A549 (cell line): Measurements from ENCODE around the gene ZFPM1. TPM values are rescaled to one million over a fixed set of nuclear protein-coding genes. Genes with fewer than 3 reads are reported as not detected.

Experiments used
- ATAC-seq, 2 experiments: fragments of 200-7000 bp in 1 of 2; fragments of >200 bp in 1 of 2; cut with Nextera tagmentation in 1 of 2; cut with Tn5 transposase in 1 of 2; 3 replicates each; pipeline versions ENCODE4 v1.8.0 to v1.9.1; 2018 to 2020; ENCODE audit warnings: mild to moderate bottlenecking in 1 of 2, moderate library complexity in 1 of 2
- CTCF ChIA-PET: fragments of 300-600 bp; sonication (Branson Sonifier 250); formaldehyde crosslinking; extraction: SDS; loops from one replicate; lab custom pipeline; 2021; ENCODE audit warnings: antibody characterized with exemption, inconsistent platforms; lab: Yijun Ruan, JAX
- POLR2A ChIA-PET: fragments of 350-600 bp; formaldehyde crosslinking; extraction: SDS; loops from one replicate; lab custom pipeline; 2021; ENCODE audit warnings: antibody characterized with exemption, inconsistent platforms; lab: Yijun Ruan, JAX
- DNase-seq, 2 experiments: peaks; one replicate each; pipeline versions ENCODE4 v3.0.0 to v3.0.0-alpha.2; 2011 to 2016; ENCODE audit warnings: low read depth in 1 of 2, low spot score in 1 of 2
- FAIRE-seq: peaks from 2 replicates; lab custom pipeline; 2011; peaks lifted over from hg19 to GRCh38; lab: Jason Lieb, UNC
- H3K27ac ChIP-seq, 2 experiments: fragments of >200 bp; sonication (Bioruptor Twin); formaldehyde crosslinking; 3 replicates each; pipeline ENCODE4 v1.5.1; 2016 to 2017
- H3K4me1 ChIP-seq: fragments of >200 bp; sonication (Bioruptor Twin); formaldehyde crosslinking; 3 replicates; pipeline ENCODE4 v1.6.1; 2016
- H3K4me2 ChIP-seq: fragments of >200 bp; sonication (Bioruptor Twin); formaldehyde crosslinking; 3 replicates; pipeline ENCODE4 v1.6.1; 2016
- H3K4me3 ChIP-seq: fragments of >200 bp; sonication (Bioruptor Twin); formaldehyde crosslinking; 3 replicates; pipeline ENCODE4 v1.5.1; 2016
- H3K9me3 ChIP-seq: fragments of >200 bp; sonication (Bioruptor Twin); formaldehyde crosslinking; 3 replicates; pipeline ENCODE4 v1.6.1; 2016
- BHLHE40 ChIP-seq: IDR thresholded peaks from 2 replicates; pipeline ENCODE4 v1.6.1; 2012; ENCODE audit warnings: low read depth, low read length, inconsistent platforms
- CEBPB ChIP-seq, 2 experiments: fragments of >200 bp in 1 of 2; sonication (Bioruptor Twin) in 1 of 2; formaldehyde crosslinking in 1 of 2; IDR thresholded peaks; 2 replicates each; pipeline ENCODE4 v1.6.1; 2012 to 2016
- CHD2 ChIP-seq: fragments of 150-350 bp; IDR thresholded peaks from 2 replicates; pipeline ENCODE4 v1.6.1; 2014; ENCODE audit warnings: low read length; ENCODE audit not compliant: partially characterized antibody
- CHD4 ChIP-seq: fragments of 200-600 bp; sonication (generic); IDR thresholded peaks from 2 replicates; pipeline ENCODE4 v1.6.1; 2016; ENCODE audit warnings: antibody characterized with exemption, mild to moderate bottlenecking, borderline replicate concordance
- ELK1 ChIP-seq: fragments of 150-350 bp; IDR thresholded peaks from 2 replicates; pipeline ENCODE4 v1.6.1; 2014; ENCODE audit warnings: low read depth, mild to moderate bottlenecking, low read length
- EP300 ChIP-seq, 2 experiments: fragments of >200 bp; sonication (Bioruptor Twin); formaldehyde crosslinking; IDR thresholded peaks; 2 replicates in 1 of 2; 3 replicates in 1 of 2; pipeline ENCODE4 v1.6.1; 2016 to 2017
- FOSB ChIP-seq: fragments of 250-450 bp; sonication (Bioruptor Pico); IDR thresholded peaks from 2 replicates; pipeline ENCODE4 v1.5.0; 2020; ENCODE audit warnings: mild to moderate bottlenecking, moderate library complexity
- FOSL2 ChIP-seq, 2 experiments: fragments of 450-650 bp in 1 of 2; fragments of >200 bp in 1 of 2; sonication (Bioruptor Twin) in 1 of 2; formaldehyde crosslinking; IDR thresholded peaks; 2 replicates each; pipeline versions ENCODE4 v1.5.0 to v1.6.1; 2016 to 2020; ENCODE audit warnings: mild to moderate bottlenecking in 1 of 2, moderate library complexity in 1 of 2
- GATA3 ChIP-seq: IDR thresholded peaks from 2 replicates; pipeline ENCODE4 v1.6.1; 2012; ENCODE audit warnings: borderline replicate concordance
- HMGXB4 ChIP-seq: fragments of 250-450 bp; sonication (Bioruptor Pico); IDR thresholded peaks from 2 replicates; pipeline ENCODE4 v1.5.0; 2021; ENCODE audit warnings: mild to moderate bottlenecking, moderate library complexity, borderline replicate concordance
- HOXB5 ChIP-seq: fragments of 250-450 bp; sonication (Bioruptor Pico); IDR thresholded peaks from 2 replicates; pipeline ENCODE4 v1.5.0; 2020; ENCODE audit warnings: mild to moderate bottlenecking, moderate library complexity
- JUN ChIP-seq, 2 experiments: fragments of >200 bp; sonication (Bioruptor Twin); formaldehyde crosslinking; IDR thresholded peaks; 2 replicates in 1 of 2; 3 replicates in 1 of 2; pipeline ENCODE4 v1.6.1; 2016 to 2017
- KDM1A ChIP-seq: fragments of 200-600 bp; sonication (generic); IDR thresholded peaks from 2 replicates; pipeline ENCODE4 v1.6.1; 2016; ENCODE audit warnings: low read depth, mild to moderate bottlenecking
- MAFK ChIP-seq: fragments of 450-650 bp; IDR thresholded peaks from 2 replicates; pipeline ENCODE4 v1.6.1; 2014; ENCODE audit not compliant: partially characterized antibody
- NFE2L2 ChIP-seq: fragments of 150-350 bp; conservative IDR thresholded peaks from 2 replicates; pipeline ENCODE4 v1.6.1; 2014; ENCODE audit warnings: low read length
- RAD21 ChIP-seq, 2 experiments: fragments of >200 bp in 1 of 2; sonication (Bioruptor Twin) in 1 of 2; formaldehyde crosslinking in 1 of 2; IDR thresholded peaks in 1 of 2; conservative IDR thresholded peaks in 1 of 2; 2 replicates in 1 of 2; 3 replicates in 1 of 2; pipeline ENCODE4 v1.6.1; 2012 to 2018; ENCODE audit warnings: inconsistent platforms in 1 of 2
- SREBF2 ChIP-seq: fragments of 450-650 bp; IDR thresholded peaks from 2 replicates; pipeline ENCODE4 v1.6.1; 2014; ENCODE audit warnings: mild to moderate bottlenecking, moderate library complexity
- TP53 ChIP-seq: fragments of 250-450 bp; sonication (Bioruptor Pico); IDR thresholded peaks from 2 replicates; pipeline ENCODE4 v1.5.0; 2021; ENCODE audit warnings: mild to moderate bottlenecking, moderate library complexity
- ZC3H11A ChIP-seq: fragments of 450-650 bp; IDR thresholded peaks from 2 replicates; pipeline ENCODE4 v1.6.1; 2014; ENCODE audit warnings: antibody characterized with exemption, mild to moderate bottlenecking
- ZFP36 ChIP-seq: fragments of 450-650 bp; IDR thresholded peaks from 2 replicates; pipeline ENCODE4 v1.6.1; 2014; ENCODE audit warnings: borderline replicate concordance; ENCODE audit not compliant: partially characterized antibody
- WGBS: methylation state at CpG from one replicate; pipeline ENCODE4 v1.1.6; 2017; ENCODE audit errors: missing lambda C conversion rate; 5-methylcytosine and 5-hydroxymethylcytosine counted together
- polyA plus RNA-seq, 4 experiments: library from polyadenylated mRNA; depleted of rRNA in 3 of 4; stranded (reverse); fragments of >200 nt; fragmentation: RNase III in 1 of 4; extraction: RNeasy Plus Mini Kit Qiagen cat#74134 plus additional on column Dnase treatment in 1 of 4; gene quantifications; 2 replicates in 3 of 4; 3 replicates in 1 of 4; pipeline ENCODE4 v1.2.3, GENCODE V29; 2011 to 2017
- TF ChIP-seq, protein P1 (sequence below): IDR thresholded peaks from 2 replicates; pipeline ENCODE4 v1.6.1; 2012; ENCODE audit warnings: low read depth, borderline replicate concordance
- TF ChIP-seq, protein P2 (sequence below): fragments of 450-650 bp; IDR thresholded peaks from 2 replicates; pipeline ENCODE4 v1.6.1; 2014; ENCODE audit warnings: antibody characterized with exemption
- TF ChIP-seq, protein P3 (sequence below): fragments of >200 bp; sonication (Bioruptor Twin); formaldehyde crosslinking; IDR thresholded peaks from 3 replicates; pipeline ENCODE4 v1.5.1; 2016

ZFPM1 gene
- polyA plus RNA-seq, 2 of the 4 experiments (the other 2 are of a cell fraction) = 0.36 to 2.5 TPM

DNA sequence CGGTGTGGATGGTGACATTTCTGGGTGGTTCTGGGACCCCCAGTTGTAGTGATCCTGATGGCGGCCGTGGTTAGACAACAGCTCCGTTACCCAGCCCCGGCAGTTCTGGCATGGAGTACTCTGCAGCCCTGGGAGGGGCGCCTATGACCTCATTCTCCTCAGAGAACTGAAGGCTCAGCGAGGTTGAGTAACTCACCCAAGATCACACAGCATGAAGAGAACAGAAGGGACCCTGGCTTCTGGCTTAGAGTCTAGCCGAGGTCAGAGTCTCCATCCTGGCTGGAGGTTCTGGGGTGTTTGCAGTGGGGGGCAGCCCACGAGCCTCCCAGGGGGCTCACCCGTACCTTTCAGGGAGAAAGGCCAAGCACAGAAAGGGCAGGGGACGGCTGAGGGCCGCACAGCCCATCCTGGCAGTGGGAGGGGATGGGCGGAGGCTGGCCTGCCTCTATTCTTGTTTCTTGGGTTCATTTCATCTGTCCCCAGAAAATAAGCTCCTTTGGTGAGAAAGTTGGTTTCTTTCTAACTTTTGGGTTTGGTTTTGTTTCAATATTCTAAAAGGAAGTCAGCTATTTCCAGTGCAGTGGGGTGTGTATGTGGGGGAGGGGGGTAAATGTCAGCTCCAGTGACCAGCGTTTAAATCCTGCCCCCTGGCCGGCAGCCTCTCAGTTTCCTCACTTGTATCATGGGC is 13.2 kb downstream of the ZFPM1 start:
- no peak for FAIRE-seq
- CTCF ChIA-PET = no interaction called here
- 74% methylated on average over 15 of the region's 15 CpGs for WGBS

GRCh38 chr16:88466949-88467348 is 13.9 kb downstream of the ZFPM1 start:
- WGBS = 86% methylated on average over 13 of the region's 13 CpGs
- ATAC-seq (no peak), DNase-seq (no peak), FAIRE-seq (no peak)
- Histone ChIP-seq H3K4me1 (peaks cover 15% of the 10 kb centered on the region), H3K9me3 (no peaks in the 10 kb centered on the region), H3K4me2 (no peak overlapping the region), H3K4me3 (no peak overlapping the region), H3K27ac (no peak overlapping the region)
- ChIA-PET CTCF (no interaction called here), POLR2A (no interaction called here)
- TF ChIP-seq CHD2 (no peak), CEBPB (IDR thresholded peaks at IDR 0.05) (no peak), ZC3H11A (no peak), FOSL2 (IDR thresholded peaks at IDR 0.05) (no peak), FOSL2 (CRISPR knock-in tag; IDR thresholded peaks at IDR 0.05) (no peak), GATA3 (no peak), TP53 (CRISPR knock-in tag) (no peak), FOSB (no peak), KDM1A (no peak), HOXB5 (no peak), CHD4 (no peak), BHLHE40 (no peak), MAFK (no peak)
- TF ChIP-seq, protein P1, sequence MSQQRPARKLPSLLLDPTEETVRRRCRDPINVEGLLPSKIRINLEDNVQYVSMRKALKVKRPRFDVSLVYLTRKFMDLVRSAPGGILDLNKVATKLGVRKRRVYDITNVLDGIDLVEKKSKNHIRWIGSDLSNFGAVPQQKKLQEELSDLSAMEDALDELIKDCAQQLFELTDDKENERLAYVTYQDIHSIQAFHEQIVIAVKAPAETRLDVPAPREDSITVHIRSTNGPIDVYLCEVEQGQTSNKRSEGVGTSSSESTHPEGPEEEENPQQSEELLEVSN = no peak
- TF ChIP-seq, protein P2, sequence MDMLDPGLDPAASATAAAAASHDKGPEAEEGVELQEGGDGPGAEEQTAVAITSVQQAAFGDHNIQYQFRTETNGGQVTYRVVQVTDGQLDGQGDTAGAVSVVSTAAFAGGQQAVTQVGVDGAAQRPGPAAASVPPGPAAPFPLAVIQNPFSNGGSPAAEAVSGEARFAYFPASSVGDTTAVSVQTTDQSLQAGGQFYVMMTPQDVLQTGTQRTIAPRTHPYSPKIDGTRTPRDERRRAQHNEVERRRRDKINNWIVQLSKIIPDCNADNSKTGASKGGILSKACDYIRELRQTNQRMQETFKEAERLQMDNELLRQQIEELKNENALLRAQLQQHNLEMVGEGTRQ = no peak

More for the DNA sequence above, 13.2 kb downstream of the ZFPM1 start:
- Histone ChIP-seq H3K4me1 (peaks cover 21% of the 10 kb centered on the region), H3K4me3 (no peak overlapping the region), H3K27ac (no peak overlapping the region), H3K4me2 (no peak overlapping the region), H3K9me3 (no peaks in the 10 kb centered on the region)
- ATAC-seq (no peak), DNase-seq (no peak)
- POLR2A ChIA-PET = no interaction called here
- TF ChIP-seq KDM1A (peak; percentile 71; the same call in 1 of the 2 replicates), ELK1 (no peak), ZFP36 (peak; percentile 69), EP300 (IDR thresholded peaks at IDR 0.05) (no peak), SREBF2 (no peak), RAD21 (conservative IDR thresholded peaks at IDR 0.05 in 1 of 2, IDR thresholded peaks at IDR 0.05 in 1 of 2) (no peak), NFE2L2 (no peak), JUN (IDR thresholded peaks at IDR 0.05) (no peak), MAFK (no peak), HMGXB4 (no peak)
- TF ChIP-seq, protein P3, sequence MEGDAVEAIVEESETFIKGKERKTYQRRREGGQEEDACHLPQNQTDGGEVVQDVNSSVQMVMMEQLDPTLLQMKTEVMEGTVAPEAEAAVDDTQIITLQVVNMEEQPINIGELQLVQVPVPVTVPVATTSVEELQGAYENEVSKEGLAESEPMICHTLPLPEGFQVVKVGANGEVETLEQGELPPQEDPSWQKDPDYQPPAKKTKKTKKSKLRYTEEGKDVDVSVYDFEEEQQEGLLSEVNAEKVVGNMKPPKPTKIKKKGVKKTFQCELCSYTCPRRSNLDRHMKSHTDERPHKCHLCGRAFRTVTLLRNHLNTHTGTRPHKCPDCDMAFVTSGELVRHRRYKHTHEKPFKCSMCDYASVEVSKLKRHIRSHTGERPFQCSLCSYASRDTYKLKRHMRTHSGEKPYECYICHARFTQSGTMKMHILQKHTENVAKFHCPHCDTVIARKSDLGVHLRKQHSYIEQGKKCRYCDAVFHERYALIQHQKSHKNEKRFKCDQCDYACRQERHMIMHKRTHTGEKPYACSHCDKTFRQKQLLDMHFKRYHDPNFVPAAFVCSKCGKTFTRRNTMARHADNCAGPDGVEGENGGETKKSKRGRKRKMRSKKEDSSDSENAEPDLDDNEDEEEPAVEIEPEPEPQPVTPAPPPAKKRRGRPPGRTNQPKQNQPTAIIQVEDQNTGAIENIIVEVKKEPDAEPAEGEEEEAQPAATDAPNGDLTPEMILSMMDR = no peak
